Chondrocyte (in vitro differentiated cells): ENCODE measurements around the gene FRMD4A. TPM values are rescaled to one million over a fixed set of nuclear protein-coding genes. Genes with fewer than 3 reads are reported as not detected.

Experiments used
- DNase-seq: peaks from one replicate; pipeline ENCODE4 v3.0.0; 2021; ENCODE audit warnings: mixed read lengths, low spot score
- H3K27ac Mint-ChIP-seq: one replicate; pipeline ENCODE4 v1.8.0; 2021; ENCODE audit warnings: mild to moderate bottlenecking, moderate library complexity, mixed read lengths; ENCODE audit not compliant: unreplicated experiment
- H3K27me3 Mint-ChIP-seq: 2 replicates; pipeline ENCODE4 v1.8.0; 2021; ENCODE audit warnings: low read depth, mixed read lengths
- H3K36me3 Mint-ChIP-seq: 2 replicates; pipeline ENCODE4 v1.8.0; 2021; ENCODE audit warnings: low read depth, mixed read lengths
- H3K4me1 Mint-ChIP-seq: 2 replicates; pipeline ENCODE4 v1.8.0; 2021; ENCODE audit warnings: low read depth, mild to moderate bottlenecking, mixed read lengths
- H3K4me3 Mint-ChIP-seq: one replicate; pipeline ENCODE4 v1.8.0; 2021; ENCODE audit warnings: mild to moderate bottlenecking, moderate library complexity, mixed read lengths; ENCODE audit not compliant: unreplicated experiment
- H3K9me3 Mint-ChIP-seq: 2 replicates; pipeline ENCODE4 v1.8.0; 2021; ENCODE audit warnings: low read depth, mixed read lengths
- total RNA-seq: library from RNA; stranded (reverse); gene quantifications from 3 replicates; pipeline ENCODE4 v1.2.1, GENCODE V29; 2021
- TF ChIP-seq, protein P1 (sequence below): fragments of 200-600 bp; sonication (generic); IDR thresholded peaks from 2 replicates; pipeline ENCODE4 v1.5.0; 2021; ENCODE audit warnings: antibody characterized with exemption, mild to moderate bottlenecking, moderate library complexity

Gene FRMD4A
- total RNA-seq, 1 donor from 2014 or later, result 129 TPM

- TF ChIP-seq, protein P1, sequence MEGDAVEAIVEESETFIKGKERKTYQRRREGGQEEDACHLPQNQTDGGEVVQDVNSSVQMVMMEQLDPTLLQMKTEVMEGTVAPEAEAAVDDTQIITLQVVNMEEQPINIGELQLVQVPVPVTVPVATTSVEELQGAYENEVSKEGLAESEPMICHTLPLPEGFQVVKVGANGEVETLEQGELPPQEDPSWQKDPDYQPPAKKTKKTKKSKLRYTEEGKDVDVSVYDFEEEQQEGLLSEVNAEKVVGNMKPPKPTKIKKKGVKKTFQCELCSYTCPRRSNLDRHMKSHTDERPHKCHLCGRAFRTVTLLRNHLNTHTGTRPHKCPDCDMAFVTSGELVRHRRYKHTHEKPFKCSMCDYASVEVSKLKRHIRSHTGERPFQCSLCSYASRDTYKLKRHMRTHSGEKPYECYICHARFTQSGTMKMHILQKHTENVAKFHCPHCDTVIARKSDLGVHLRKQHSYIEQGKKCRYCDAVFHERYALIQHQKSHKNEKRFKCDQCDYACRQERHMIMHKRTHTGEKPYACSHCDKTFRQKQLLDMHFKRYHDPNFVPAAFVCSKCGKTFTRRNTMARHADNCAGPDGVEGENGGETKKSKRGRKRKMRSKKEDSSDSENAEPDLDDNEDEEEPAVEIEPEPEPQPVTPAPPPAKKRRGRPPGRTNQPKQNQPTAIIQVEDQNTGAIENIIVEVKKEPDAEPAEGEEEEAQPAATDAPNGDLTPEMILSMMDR, result no peak
- no peak for DNase-seq
- Mint-ChIP-seq H3K27ac (no peak overlapping the region), H3K4me1 (no peaks in the 10 kb centered on the region), H3K9me3 (no peaks in the 10 kb centered on the region), H3K27me3 (no peaks in the 10 kb centered on the region), H3K4me3 (no peak overlapping the region), H3K36me3 (peaks cover 31% of the 10 kb centered on the region)
Observed at GRCh38 chr10:13739183-13739582, 591.5 kb downstream of the FRMD4A start.

GRCh38 chr10:13736506-13736905 is 594.2 kb downstream of the FRMD4A start:
- Mint-ChIP-seq H3K27me3 (no peaks in the 10 kb centered on the region), H3K36me3 (peaks cover 42% of the 10 kb centered on the region), H3K4me1 (no peaks in the 10 kb centered on the region), H3K4me3 (no peak overlapping the region), H3K9me3 (no peaks in the 10 kb centered on the region), H3K27ac (no peak overlapping the region)
- DNase-seq, result no peak
- TF ChIP-seq, protein P1, result no peak

DNA sequence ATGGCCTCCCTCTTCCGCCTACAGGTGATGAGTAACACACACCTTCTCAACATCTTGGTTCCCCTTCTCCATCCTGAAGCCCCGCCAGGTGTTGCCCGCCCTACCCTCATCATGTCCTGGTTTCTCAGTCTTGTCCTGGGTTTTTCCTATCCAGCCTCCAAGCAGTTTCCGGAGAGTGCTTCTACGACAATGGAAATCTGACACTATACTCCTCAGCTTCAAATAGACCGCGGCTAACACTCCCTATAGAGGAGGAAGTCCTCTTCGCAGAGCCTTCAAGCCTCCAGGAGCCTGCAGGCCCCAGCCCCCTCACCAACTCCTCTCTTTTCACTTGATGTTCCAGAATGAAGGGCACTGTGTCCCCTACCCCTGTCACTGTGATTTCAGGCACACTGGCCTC is 596.6 kb downstream of the FRMD4A start:
- H3K27ac Mint-ChIP-seq, result no peak overlapping the region
- no peaks in the 10 kb centered on the region for H3K9me3 Mint-ChIP-seq
- TF ChIP-seq, protein P1, result no peak
- no peaks in the 10 kb centered on the region for H3K27me3 Mint-ChIP-seq
- no peaks in the 10 kb centered on the region for H3K4me1 Mint-ChIP-seq
- DNase-seq, result no peak
- H3K4me3 Mint-ChIP-seq, result no peak overlapping the region
- peaks cover 54% of the 10 kb centered on the region for H3K36me3 Mint-ChIP-seq

DNA sequence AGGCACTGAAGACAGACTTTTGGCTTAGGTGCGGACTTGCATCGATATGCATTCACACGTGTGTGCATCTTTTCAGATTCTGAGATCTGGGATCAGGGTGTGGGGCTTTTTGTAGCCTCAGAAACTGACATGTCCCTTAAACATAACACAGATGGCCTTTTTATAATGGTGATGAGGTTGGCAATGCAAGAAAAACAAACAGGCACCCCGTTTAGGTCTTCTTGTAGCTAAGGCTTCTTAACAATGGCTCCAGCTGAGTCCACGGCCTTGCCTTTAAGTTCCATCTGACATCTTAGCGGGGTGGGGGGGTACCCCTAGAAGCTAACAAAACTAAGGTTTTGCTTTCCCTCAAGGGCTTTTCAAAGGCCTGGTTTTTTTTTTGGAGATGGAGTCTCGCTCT is 597.7 kb downstream of the FRMD4A start:
- DNase-seq, result no peak
- TF ChIP-seq, protein P1, result no peak
- H3K27ac Mint-ChIP-seq, result no peak overlapping the region
- H3K27me3 Mint-ChIP-seq, result no peaks in the 10 kb centered on the region
- H3K36me3 Mint-ChIP-seq, result peaks cover 59% of the 10 kb centered on the region
- H3K9me3 Mint-ChIP-seq, result no peaks in the 10 kb centered on the region
- no peak overlapping the region for H3K4me3 Mint-ChIP-seq
- H3K4me1 Mint-ChIP-seq, result no peaks in the 10 kb centered on the region

DNA sequence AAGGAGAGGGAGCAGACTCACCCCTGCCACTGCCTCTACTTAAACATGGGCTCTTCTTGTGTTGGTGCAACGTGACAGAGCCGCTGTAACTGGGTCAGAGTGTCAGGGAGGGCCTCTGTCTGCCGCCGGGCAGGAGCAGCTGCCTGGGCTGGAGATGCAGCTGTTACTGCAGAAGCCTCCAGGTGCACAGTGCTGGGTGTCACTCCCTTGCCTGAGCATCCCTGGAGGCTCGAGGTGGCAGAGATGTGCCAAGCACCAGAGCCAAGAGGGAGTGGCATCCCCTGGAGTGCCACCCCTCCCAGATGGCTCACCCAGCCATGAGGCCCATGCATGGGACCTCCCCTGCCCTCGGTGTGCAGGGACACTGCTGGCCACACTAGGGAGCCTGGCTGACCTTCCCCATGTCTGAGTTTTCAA is 598.3 kb downstream of the FRMD4A start:
- Mint-ChIP-seq H3K4me1 (no peaks in the 10 kb centered on the region), H3K9me3 (no peaks in the 10 kb centered on the region), H3K27ac (no peak overlapping the region), H3K36me3 (peaks cover 64% of the 10 kb centered on the region), H3K4me3 (no peak overlapping the region), H3K27me3 (no peaks in the 10 kb centered on the region)
- TF ChIP-seq, protein P1, result no peak
- no peak for DNase-seq
